GM12872 (cell line): ENCODE data around the gene COA1.

Experiments used
- CTCF ChIP-seq: IDR thresholded peaks from 3 replicates; pipeline ENCODE4 v1.5.1; 2011; ENCODE audit warnings: low read depth, mild to moderate bottlenecking, low read length, moderate library complexity; ENCODE audit not compliant: insufficient read depth

Gene COA1

GRCh38 chr7:43646603-43647338 is 82.6 kb downstream of the COA1 start:
- TF ChIP-seq CTCF, result no peak

GRCh38 chr7:43645699-43646226 is 83.6 kb downstream of the COA1 start:
- TF ChIP-seq CTCF, result no peak

GRCh38 chr7:43643846-43644245 is 85.5 kb downstream of the COA1 start:
- no peak for TF ChIP-seq CTCF

- TF ChIP-seq CTCF, result no peak
Measured at GRCh38 chr7:43642897-43643630, 86.3 kb downstream of the COA1 start.

- no peak for TF ChIP-seq CTCF
Measured at GRCh38 chr7:43640679-43641078, 88.6 kb downstream of the COA1 start.

- no peak for TF ChIP-seq CTCF
Measured at GRCh38 chr7:43639858-43640491, 89.3 kb downstream of the COA1 start.

GRCh38 chr7:43637114-43637806 is 92.1 kb downstream of the COA1 start:
- no peak for TF ChIP-seq CTCF
